Measurements from ENCODE around the gene ELP4. TPM values are rescaled to one million over a fixed set of nuclear protein-coding genes. Genes with fewer than 3 reads are reported as not detected.

Gene ELP4
- total RNA-seq, 1 donor from 2014 or later = 19.5 TPM

GRCh38 chr11:31779374-31779791 lies 269.8 kb downstream of the ELP4 start:
- peaks cover 4% of the 10 kb centered on the region for H3K9me3 Mint-ChIP-seq
- no peak for DNase-seq (ENCODE audit: low spot score in 2 of 2, unreplicated experiment in 2 of 2)
- TF ChIP-seq, protein P1, sequence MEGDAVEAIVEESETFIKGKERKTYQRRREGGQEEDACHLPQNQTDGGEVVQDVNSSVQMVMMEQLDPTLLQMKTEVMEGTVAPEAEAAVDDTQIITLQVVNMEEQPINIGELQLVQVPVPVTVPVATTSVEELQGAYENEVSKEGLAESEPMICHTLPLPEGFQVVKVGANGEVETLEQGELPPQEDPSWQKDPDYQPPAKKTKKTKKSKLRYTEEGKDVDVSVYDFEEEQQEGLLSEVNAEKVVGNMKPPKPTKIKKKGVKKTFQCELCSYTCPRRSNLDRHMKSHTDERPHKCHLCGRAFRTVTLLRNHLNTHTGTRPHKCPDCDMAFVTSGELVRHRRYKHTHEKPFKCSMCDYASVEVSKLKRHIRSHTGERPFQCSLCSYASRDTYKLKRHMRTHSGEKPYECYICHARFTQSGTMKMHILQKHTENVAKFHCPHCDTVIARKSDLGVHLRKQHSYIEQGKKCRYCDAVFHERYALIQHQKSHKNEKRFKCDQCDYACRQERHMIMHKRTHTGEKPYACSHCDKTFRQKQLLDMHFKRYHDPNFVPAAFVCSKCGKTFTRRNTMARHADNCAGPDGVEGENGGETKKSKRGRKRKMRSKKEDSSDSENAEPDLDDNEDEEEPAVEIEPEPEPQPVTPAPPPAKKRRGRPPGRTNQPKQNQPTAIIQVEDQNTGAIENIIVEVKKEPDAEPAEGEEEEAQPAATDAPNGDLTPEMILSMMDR (IDR thresholded peaks at IDR 0.05; ENCODE audit: unreplicated experiment) = no peak
- H3K36me3 Mint-ChIP-seq = peaks cover 4% of the 10 kb centered on the region
- no peaks in the 10 kb centered on the region for H3K27me3 Mint-ChIP-seq (ENCODE audit: low read depth)
- H3K4me3 Mint-ChIP-seq = no peak overlapping the region
- H3K4me1 Mint-ChIP-seq = no peaks in the 10 kb centered on the region
- no peak overlapping the region for H3K27ac Mint-ChIP-seq

DNA sequence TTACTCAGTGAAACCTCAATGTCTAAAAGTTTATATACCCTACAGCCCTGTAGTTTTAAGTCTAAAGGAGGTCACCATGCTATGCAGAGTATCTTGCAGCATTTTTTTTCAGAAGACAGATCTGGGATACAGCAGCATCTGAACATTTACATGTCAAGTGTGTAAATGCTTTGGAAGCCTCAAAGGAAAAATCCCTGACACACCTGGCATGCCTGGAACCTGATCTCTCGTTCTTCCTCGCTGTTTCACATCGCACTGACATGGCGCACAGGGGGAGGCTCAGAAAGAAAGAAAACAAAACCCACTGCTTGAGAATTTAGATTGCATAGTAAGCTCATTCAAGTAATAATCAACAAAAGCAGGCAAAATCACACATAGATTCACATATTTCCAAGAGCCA lies 270.5 kb downstream of the ELP4 start:
- H3K27ac Mint-ChIP-seq = no peak overlapping the region
- peaks cover 4% of the 10 kb centered on the region for H3K36me3 Mint-ChIP-seq
- H3K9me3 Mint-ChIP-seq = peaks cover 4% of the 10 kb centered on the region
- no peak for DNase-seq (ENCODE audit: low spot score in 2 of 2, unreplicated experiment in 2 of 2)
- H3K4me3 Mint-ChIP-seq = no peak overlapping the region
- no peaks in the 10 kb centered on the region for H3K27me3 Mint-ChIP-seq (ENCODE audit: low read depth)
- H3K4me1 Mint-ChIP-seq = no peaks in the 10 kb centered on the region
- TF ChIP-seq, protein P1 (IDR thresholded peaks at IDR 0.05; ENCODE audit: unreplicated experiment) = no peak

GRCh38 chr11:31780480-31780971 lies 271.0 kb downstream of the ELP4 start:
- Mint-ChIP-seq H3K36me3 (peaks cover 4% of the 10 kb centered on the region), H3K9me3 (peaks cover 4% of the 10 kb centered on the region), H3K4me1 (no peaks in the 10 kb centered on the region), H3K27ac (no peak overlapping the region), H3K27me3 (ENCODE audit: low read depth) (no peaks in the 10 kb centered on the region), H3K4me3 (no peak overlapping the region)
- DNase-seq (ENCODE audit: low spot score in 2 of 2, unreplicated experiment in 2 of 2) = no peak
- TF ChIP-seq, protein P1 (IDR thresholded peaks at IDR 0.05; ENCODE audit: unreplicated experiment) = no peak

DNA sequence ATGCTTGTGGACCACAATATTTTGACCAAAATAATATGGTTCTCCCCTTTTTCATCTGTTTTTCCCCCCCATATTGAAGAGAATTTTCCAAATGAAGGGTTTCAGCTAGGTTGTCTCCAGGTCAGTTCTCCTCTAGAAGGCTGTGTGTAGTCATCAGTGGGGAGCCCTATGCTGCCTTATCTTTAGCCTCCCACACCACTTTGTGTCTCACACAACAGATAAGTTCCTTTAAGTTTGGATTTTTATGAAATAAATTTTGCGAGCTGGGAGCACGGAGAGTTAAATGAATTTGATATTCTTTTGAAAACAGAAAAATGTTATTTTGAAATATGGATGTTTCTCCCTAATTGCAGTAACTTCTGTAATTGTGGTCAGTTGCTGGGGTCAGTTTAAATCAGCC lies 272.7 kb downstream of the ELP4 start:
- DNase-seq (ENCODE audit: low spot score in 2 of 2, unreplicated experiment in 2 of 2) = no peak
- Mint-ChIP-seq H3K4me3 (no peak overlapping the region), H3K4me1 (peaks cover 1% of the 10 kb centered on the region), H3K27me3 (ENCODE audit: low read depth) (no peaks in the 10 kb centered on the region), H3K36me3 (peaks cover 4% of the 10 kb centered on the region), H3K9me3 (peaks cover 4% of the 10 kb centered on the region), H3K27ac (no peak overlapping the region)
- TF ChIP-seq, protein P1 (IDR thresholded peaks at IDR 0.05; ENCODE audit: unreplicated experiment) = no peak

DNA sequence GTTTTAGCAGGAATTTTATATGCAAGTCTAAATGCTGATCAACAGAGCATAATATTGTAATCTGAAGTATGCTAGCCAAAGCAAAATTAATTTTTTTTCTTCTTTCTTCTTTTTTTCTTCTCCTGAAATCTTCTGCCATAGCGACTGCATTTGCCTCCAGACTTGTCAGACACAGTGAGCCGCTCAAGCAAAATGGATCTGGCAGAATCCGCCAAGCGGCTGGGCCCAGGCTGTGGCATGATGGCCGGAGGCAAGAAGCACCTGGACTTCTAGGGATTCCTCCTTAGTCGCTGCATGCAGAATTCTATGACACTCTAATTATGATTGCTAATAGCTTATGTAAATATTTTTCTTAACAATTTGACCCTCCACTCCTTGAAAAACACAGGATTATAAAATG lies 273.7 kb downstream of the ELP4 start:
- Mint-ChIP-seq H3K9me3 (no peaks in the 10 kb centered on the region), H3K27ac (no peak overlapping the region), H3K27me3 (ENCODE audit: low read depth) (no peaks in the 10 kb centered on the region), H3K4me3 (no peak overlapping the region), H3K4me1 (peaks cover 2% of the 10 kb centered on the region), H3K36me3 (no peaks in the 10 kb centered on the region)
- TF ChIP-seq, protein P1 (IDR thresholded peaks at IDR 0.05; ENCODE audit: unreplicated experiment) = no peak
- no peak for DNase-seq (ENCODE audit: low spot score in 2 of 2, unreplicated experiment in 2 of 2)

DNA sequence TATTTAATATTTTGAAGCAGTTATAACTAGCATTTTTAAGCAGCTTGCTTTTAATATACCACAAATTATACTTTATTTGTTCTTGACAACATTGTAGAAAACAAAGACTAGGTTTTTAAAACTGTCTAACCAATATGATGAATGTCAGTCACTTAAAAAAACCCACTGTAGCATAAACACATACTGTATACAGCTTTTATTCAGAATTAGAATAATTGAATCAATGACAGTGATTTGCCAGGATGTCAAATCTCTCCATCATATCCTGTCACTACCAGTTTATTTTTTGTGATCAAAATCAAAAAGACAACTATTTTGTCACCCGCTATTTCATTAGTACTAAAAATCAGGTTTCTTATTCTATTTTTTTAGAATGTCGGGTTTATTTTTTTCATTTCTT lies 275.0 kb downstream of the ELP4 start:
- Mint-ChIP-seq H3K36me3 (no peaks in the 10 kb centered on the region), H3K27ac (no peak overlapping the region), H3K27me3 (ENCODE audit: low read depth) (no peaks in the 10 kb centered on the region), H3K9me3 (no peaks in the 10 kb centered on the region), H3K4me1 (peaks cover 2% of the 10 kb centered on the region), H3K4me3 (no peak overlapping the region)
- TF ChIP-seq, protein P1 (IDR thresholded peaks at IDR 0.05; ENCODE audit: unreplicated experiment) = no peak
- DNase-seq (ENCODE audit: low spot score in 2 of 2, unreplicated experiment in 2 of 2) = no peak
